GM19035 (cell line): ENCODE measurements around the gene GSTM4.

Experiments
- ATAC-seq: cut with Tn5 transposase; IDR thresholded peaks from one replicate; pipeline ENCODE4 v1.9.1; 2021; ENCODE audit not compliant: unreplicated experiment

The GSTM4 gene

DNA sequence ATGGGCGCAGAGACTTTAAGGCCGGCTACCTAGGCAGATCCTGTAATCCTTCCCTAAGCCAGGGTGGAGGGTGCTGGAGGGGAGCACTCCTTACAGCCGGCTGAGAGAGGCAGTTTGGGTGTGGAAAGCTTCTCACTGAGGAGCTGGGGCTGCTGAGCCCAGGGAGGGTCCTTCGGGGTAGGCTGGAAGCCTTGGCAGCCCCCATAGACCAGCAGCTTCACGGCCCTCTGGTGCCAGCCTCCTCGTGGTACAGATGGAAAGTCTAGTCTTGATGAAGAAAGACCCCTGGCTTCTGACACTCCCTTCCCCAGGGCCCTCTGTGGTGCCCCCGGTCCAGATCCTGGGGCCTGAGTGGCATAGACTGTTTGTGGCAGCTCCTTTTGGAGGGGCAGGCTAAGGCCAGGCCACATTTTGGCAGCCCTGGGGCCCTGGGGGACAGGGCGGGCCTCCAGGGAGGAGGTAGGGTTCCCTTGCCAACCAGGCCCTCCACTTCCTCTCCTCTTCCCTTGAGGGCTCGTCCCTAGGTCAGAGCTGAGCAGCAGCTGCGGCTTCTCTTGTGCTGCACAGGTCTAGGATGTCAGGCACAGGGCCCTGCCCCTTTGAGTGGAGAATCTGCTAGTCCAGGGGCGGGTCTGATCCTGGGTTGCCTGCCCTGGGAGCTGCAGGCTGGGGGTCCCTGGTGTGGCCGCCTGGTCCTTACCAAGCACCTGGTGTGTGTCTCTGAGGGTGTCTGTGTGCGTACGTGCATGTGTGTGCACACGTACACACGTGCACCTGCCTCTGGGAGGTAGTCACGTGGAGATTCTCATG is 31.5 kb upstream of the GSTM4 start:
- no peak for ATAC-seq

GRCh38 chr1:109625176-109625575 is 30.7 kb upstream of the GSTM4 start:
- ATAC-seq: no peak

- ATAC-seq: no peak
Observed at GRCh38 chr1:109625601-109626560, 30.0 kb upstream of the GSTM4 start.

DNA sequence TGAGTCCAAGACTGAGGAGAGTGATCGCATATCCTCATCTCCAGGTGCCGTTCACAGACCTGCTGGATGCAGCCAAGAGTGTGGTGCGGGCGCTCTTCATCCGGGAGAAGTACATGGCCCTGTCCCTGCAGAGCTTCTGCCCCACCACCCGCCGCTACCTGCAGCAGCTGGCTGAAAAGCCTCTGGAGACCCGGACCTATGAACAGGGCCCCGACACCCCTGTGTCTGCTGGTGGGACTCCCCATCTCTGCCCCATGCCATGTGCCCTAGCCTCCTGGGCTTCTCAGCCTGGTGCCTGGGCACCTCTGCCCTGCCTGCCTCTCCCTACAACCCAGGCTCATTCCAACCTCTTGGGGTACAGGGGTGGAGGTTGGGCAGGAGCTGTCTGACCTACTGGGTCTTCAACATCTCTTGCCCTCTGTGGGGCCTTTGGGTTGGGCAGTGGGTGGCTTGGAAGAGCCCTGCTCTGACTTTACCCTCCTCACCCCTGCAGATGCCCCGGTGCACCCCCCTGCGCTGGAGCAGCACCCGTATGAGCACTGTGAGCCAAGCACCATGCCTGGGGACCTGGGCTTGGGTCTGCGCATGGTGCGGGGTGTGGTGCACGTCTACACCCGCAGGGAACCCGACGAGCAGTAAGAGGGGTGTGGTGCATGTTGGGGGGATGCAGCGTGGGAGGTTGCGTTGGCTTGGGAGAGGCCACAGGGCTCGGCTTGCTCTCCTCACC is 29.1 kb upstream of the GSTM4 start:
- ATAC-seq: no peak

DNA sequence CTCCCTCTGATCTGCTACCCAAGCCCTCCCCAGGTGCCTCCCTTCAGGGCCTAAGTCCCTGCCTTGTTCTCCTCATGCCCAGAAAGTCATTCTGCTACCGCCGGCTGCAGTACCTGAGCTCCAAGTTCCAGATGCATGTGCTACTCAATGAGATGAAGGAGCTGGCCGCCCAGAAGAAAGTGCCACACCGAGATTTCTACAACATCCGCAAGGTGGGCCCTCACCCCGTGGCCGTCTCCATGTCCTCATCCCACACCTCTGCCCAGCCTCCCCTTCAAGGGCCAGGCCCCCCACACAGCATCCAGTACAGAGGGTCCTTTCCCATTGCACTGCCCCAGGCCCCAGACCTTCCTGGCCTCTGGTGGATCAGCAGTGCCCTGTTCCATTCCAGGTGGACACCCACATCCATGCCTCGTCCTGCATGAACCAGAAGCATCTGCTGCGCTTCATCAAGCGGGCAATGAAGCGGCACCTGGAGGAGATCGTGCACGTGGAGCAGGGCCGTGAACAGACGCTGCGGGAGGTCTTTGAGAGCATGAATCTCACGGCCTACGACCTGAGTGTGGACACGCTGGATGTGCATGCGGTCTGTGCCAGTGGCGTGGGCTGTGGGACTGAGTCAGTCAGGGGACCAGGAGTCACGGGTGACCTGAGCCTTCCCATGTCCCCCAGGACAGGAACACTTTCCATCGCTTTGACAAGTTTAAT is 28.1 kb upstream of the GSTM4 start:
- ATAC-seq: no peak

DNA sequence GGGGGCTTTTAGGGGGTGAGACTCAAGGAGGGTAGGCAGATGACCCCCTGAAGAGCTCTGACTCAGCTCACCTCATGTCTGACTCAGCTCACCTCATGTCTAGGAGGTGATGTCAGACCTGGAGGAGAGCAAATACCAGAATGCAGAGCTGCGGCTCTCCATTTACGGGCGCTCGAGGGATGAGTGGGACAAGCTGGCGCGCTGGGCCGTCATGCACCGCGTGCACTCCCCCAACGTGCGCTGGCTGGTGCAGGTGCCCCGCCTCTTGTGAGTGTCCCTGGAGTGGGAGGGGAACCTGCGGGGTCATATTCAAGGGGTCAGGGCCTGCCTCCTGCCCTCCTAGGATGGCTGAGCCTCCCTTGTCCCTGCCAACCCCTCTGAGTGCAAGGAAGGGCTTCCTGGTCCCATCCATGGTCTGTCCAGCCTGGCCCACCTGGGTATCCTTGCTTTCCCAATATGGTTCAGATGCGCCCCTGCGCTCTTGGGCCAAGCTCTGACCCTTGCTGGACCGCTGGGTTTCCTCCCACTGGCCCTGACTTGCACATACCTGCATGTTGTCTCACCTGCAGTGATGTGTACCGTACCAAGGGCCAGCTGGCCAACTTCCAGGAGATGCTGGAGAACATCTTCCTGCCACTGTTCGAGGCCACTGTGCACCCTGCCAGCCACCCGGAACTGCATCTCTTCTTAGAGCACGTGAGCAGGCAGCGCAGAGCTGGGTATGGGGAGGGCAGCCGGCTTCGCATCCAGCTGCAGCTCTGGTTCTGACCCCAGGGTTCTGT is 27.2 kb upstream of the GSTM4 start:
- ATAC-seq: no peak

DNA sequence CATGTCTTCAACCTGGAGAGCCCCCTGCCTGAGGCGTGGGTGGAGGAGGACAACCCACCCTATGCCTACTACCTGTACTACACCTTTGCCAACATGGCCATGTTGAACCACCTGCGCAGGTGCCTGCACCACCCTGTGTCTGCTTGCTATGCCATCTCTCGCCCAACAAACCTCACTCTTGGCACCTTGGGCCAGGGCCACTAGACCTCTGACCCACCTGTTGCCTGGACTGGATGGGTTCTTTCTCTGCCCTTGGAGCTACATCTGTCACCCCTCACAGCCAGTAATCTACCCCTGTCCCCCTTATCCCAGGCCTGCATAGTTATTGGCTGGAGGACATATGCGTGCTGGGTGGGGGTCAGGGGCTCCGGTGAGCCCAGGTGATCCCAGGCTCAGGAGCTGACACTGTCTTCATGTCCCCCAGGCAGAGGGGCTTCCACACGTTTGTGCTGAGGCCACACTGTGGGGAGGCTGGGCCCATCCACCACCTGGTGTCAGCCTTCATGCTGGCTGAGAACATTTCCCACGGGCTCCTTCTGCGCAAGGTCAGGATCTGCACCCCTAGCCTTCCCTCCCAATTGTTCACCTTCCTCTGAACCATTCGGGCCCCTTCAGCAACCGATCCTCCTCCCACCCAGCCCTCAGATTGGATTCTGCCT is 26.4 kb upstream of the GSTM4 start:
- no peak for ATAC-seq

GRCh38 chr1:109630081-109630897 is 25.6 kb upstream of the GSTM4 start:
- no peak for ATAC-seq

DNA sequence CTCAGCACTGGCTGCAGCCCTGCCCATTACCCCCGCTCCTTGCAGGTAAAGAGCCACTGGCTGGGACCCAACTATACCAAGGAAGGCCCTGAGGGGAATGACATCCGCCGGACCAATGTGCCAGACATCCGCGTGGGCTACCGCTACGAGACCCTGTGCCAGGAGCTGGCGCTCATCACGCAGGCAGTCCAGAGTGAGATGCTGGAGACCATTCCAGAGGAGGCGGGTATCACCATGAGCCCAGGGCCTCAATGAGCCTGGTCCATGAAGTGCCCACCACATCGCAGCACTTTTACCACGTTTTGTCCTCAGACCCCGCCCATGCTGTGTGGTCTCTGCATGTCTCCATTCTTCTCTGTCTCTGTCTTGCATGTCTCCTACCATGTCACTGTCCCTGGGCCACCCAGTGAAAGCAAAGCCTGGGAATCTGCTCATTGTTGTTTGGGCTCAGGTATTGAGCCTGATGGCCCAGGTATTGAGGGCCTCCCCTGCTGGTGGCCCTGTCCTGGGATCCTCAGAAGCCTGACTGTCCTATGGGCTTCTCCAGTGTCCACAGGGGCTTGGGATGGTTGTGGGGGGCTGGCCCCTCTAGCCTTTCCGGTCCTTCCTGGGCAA is 24.9 kb upstream of the GSTM4 start:
- ATAC-seq: no peak

DNA sequence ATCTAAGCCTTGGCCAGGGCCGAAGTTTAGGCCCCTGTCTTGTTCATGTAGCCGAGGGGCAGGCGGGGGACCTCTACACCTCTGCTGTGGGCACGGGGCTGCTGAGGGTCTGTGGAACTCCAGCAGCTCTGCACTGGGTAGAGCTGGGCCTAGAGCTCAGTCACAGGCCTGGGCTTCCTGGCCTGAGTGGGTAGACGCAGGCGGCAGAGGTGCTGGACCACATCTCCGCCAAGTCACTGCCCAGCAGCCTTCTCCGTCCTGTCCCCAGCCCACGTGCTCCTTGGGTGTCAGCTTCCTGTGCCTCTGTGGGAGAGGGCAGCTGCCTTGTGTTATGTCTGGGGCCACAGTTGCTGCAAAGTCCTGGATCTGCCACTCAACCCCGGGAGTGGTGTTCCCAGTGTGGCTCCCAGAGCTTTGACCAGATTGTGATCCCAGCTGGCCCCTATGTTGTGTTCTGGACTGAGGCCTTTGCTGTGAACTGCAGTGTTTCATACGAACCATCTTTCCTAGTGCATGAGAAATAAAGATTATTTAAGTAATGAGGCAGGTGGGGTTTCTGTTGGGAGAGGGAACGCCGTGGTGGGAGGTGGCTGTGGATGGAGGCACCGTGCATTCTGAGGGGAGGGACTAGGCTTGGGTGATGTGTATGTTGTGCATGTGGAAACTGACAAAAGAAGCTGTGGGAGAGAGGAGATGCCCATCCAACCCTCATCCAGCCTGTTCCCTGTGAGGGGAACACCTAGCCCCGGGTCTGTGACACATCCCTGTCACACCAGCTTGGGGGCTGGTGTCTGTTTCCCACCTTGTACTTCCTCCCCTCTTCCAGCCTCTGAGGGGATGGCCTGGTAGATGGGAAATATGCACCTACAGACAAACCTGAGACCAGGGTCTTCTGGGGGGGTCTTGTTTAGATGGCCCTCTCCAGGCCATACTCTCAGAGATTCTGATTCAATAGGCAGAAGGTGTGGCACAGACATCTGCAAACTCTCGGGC is 24.1 kb upstream of the GSTM4 start:
- no peak for ATAC-seq

- ATAC-seq: no peak
Observed at GRCh38 chr1:109632671-109633346, 23.1 kb upstream of the GSTM4 start.

DNA sequence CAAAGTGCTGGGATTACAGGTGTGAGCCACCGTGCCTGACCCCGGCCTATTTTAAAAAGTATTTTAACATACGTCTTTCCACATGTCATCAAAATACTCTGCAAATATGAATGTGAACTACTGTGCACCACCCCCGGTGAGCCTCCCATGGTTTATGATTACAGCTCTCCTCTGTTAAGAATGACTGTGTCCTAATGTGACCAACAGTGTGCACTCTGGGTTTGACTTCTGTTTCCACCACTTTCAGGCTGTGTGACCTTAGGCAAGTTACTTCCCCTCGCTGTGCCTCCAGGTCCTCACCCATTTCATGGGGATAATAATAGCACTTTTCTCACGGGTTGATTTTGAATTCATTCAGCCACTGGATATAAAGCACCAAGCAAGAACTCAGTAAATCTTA is 21.6 kb upstream of the GSTM4 start:
- ATAC-seq: no peak

- no peak for ATAC-seq
Observed at GRCh38 chr1:109634771-109635750, 20.8 kb upstream of the GSTM4 start.

GRCh38 chr1:109635862-109636200 is 20.1 kb upstream of the GSTM4 start:
- ATAC-seq: no peak

GRCh38 chr1:109636201-109636952 is 19.5 kb upstream of the GSTM4 start:
- no peak for ATAC-seq
